ENCODE results near the gene SLC9A5.

SLC9A5 gene, protein sequence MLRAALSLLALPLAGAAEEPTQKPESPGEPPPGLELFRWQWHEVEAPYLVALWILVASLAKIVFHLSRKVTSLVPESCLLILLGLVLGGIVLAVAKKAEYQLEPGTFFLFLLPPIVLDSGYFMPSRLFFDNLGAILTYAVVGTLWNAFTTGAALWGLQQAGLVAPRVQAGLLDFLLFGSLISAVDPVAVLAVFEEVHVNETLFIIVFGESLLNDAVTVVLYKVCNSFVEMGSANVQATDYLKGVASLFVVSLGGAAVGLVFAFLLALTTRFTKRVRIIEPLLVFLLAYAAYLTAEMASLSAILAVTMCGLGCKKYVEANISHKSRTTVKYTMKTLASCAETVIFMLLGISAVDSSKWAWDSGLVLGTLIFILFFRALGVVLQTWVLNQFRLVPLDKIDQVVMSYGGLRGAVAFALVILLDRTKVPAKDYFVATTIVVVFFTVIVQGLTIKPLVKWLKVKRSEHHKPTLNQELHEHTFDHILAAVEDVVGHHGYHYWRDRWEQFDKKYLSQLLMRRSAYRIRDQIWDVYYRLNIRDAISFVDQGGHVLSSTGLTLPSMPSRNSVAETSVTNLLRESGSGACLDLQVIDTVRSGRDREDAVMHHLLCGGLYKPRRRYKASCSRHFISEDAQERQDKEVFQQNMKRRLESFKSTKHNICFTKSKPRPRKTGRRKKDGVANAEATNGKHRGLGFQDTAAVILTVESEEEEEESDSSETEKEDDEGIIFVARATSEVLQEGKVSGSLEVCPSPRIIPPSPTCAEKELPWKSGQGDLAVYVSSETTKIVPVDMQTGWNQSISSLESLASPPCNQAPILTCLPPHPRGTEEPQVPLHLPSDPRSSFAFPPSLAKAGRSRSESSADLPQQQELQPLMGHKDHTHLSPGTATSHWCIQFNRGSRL

DNA sequence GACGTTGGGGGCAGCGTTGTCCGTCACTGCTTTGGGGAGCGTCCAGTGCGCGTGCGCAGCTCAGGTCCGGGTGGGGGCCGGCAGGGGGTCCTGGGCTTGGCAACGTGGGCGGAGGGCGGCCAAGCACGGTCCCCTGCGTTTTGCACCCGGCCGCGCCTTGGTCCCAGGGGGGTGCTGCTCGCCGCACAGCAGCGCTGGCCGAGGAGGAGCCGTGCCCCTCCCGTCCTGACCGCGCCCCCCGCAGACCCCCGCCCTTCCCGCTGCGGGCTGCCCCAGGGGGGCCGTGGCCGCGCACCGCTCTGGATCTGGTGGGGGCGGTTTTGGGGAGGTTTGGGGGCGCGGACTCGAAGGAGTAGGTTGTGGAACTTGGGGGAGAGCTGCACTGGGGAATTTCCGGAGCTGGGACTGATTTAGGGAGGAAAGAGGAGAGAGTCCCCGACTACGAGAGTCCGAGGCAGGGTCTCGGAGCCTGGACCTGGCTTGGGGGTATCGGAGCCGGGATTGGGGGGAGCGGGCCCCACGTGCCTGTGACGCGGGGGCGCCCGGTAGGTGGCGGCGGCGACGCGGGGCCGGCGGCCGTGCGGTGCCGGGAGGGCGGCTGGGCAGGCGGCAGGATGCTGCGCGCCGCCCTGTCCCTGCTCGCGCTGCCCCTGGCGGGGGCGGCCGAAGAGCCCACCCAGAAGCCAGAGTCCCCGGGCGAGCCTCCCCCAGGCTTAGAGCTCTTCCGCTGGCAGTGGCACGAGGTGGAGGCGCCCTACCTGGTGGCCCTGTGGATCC is at the start of gene SLC9A5:
TSS of gene SLC9A5 (plus strand) at position 579 of the 777 bp plus-strand sequence. CDS start at position 615, 36 bp downstream.
- peak; percentile 42 for DNase-seq

DNA sequence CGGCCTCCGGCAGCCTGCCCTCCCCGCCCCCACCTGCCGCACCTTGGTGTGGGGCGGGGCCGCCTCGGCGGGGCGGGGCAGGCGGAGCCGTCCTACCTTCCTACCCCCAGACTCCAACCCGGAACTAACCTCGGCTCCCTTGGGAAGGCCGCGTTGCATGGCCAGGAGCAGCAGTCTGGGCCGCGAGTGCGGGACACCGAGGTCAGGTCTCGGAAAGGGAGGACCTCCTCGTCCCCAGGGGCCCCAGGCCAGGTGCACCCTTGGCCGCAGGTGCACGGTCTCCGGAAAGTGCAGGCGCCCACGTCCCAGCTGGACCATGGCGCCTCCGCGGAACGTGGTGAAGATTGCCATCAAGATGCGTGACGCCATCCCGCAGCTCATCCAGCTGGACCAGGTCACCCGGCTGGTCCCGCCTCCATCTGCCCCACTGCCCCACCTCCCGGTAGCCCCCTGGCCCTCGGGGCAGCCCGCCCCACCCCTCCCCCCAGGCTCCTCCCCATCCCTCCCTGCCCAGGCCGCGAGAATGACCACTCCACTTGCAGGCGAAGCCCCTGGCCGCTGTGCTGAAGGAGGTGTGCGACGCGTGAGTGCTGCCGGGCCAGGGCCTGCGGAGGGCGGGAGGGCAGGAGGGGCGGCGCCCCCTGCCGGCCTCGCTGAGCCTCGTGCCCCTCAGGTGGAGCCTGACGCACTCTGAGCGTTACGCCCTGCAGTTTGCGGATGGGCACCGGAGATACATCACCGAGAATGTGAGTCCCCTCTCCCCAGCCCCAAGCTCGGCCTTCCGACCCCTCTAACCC is 49.6 kb upstream of the SLC9A5 start, which contains the start of gene ELMO3:
TSS of gene ELMO3 (plus strand) at position 121 of the 797 bp plus-strand sequence. CDS start at position 317, 196 bp downstream.
- DNase-seq = no peak

DNA sequence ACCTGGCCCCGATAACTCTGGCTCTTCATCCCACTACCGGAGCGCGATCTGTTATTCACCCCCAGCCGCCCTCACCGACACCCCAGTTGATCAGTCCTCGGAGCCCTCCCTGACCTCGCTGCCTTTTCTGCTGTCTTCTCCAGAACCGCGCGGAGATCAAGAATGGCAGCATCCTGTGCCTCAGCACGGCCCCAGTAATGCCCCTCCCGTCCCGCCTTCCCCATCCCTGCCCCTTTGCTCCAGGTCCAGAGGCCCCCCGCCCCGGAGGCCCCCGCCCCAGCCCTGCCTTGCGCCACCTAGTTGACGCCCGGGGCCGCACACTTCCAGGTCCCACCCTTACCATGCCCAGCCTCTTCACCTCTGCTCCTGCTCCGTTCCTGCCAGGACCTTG is 49.0 kb upstream of the SLC9A5 start:
- DNase-seq = no peak

DNA sequence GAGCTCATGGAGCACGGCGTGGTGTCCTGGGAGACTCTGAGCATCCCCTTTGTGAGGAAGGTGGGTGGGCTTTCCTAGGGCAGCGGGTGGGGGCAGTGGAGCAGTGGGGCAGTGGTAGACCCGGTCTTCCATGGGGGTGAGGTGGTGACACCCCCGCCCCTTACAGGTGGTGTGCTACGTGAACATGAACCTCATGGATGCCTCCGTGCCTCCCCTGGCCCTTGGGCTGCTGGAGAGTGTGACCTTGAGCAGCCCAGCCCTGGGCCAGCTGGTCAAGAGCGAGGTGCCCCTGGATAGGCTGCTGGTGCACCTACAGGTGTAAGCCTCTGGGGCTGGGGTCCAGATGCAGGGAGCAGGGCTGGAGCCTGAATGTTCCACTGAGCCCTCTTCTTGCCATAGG is 48.3 kb upstream of the SLC9A5 start:
- no peak for DNase-seq

DNA sequence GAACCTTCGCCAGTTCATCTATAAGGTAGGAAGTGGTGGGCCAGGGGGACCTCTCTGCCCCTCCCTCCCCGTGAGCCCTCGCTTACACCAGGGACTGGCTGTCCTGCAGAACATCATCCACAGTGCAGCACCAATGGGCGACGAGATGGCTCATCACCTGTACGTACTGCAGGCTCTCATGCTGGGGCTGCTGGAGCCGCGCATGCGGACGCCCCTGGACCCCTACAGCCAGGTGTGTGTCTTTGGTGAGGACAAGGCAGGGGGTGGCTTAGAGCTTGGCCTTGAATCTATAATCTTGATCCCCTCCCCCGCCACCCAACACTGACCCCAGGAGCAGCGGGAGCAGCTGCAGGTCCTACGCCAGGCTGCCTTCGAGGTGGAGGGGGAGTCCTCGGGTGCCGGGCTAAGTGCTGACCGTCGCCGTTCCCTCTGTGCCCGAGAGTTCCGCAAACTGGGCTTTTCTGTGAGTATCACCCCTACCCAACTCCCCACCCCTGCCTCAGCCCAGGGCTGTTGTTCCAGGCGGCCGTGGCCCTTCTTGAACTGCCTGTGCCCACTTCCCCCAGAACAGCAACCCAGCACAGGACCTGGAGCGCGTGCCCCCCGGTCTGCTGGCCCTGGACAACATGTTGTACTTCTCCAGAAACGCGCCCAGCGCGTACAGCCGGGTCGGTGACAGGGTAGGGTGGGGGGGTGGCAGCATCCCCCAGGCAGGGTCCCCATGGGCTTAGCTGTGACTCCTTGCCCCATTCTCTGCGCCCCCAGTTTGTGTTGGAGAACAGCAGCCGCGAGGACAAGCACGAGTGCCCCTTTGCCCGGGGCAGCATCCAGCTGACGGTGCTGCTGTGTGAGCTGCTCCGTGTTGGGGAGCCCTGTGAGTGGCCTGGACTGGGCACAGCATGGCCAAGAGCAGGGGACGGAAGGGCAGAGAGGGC is 47.1 kb upstream of the SLC9A5 start:
- DNase-seq = no peak

DNA sequence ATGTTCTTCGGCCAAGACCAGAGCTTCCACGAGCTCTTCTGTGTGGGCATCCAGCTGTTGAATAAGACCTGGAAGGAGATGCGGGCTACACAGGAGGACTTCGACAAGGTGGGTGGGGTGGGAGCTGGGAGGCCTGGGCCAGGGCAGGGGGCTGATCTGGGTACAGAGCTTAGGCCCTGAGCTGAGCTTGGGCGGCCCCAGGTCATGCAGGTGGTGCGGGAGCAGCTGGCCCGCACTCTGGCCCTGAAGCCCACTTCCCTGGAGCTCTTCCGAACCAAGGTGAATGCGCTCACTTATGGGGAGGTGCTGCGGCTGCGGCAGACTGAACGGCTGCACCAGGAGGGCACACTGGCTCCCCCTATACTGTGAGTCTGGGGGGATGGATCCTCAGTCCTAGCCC is 46.4 kb upstream of the SLC9A5 start:
- DNase-seq = no peak

DNA sequence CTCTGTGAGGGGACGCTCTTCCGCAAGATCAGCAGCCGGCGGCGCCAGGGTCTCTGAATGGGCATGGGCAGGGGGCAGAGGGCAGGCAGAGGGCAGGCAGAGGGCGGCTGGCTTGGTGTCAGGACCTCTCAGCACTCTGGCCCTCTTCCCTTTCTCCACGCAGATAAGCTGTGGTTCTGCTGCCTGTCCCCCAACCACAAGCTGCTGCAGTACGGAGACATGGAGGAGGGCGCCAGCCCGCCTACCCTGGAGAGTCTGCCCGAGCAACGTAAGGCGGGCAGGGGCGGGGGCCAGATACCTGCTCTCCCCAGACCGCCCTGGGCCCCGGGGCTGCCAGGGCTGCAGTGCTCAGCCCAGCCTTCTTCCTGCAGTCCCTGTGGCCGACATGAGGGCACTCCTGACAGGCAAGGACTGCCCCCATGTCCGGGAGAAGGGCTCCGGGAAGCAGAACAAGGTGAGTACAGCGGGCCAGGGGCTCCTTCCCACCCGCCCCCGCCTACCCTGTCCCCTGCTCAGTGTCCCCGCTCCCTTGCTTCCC is 45.8 kb upstream of the SLC9A5 start:
- no peak for DNase-seq

DNA sequence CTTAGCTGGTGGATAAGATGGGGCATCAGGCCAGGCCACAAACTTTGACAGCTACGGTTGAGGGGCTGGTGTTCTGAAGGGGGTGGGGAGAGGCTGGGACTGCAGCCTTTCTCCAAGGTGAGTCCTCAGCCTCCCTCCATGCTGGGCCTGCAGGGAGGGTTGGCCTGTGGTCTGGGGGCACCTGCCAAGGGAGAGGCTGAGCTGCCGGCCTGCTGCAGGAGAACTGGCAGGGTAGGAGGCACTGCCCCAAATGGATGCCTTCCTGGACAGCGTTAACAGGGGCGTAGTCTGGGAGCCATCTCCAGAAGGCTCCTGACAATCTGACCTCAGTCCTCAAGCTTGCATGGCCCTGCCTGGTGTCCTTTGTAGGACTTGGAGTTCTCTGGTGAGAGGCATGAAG is 44.7 kb upstream of the SLC9A5 start:
- no peak for DNase-seq

DNA sequence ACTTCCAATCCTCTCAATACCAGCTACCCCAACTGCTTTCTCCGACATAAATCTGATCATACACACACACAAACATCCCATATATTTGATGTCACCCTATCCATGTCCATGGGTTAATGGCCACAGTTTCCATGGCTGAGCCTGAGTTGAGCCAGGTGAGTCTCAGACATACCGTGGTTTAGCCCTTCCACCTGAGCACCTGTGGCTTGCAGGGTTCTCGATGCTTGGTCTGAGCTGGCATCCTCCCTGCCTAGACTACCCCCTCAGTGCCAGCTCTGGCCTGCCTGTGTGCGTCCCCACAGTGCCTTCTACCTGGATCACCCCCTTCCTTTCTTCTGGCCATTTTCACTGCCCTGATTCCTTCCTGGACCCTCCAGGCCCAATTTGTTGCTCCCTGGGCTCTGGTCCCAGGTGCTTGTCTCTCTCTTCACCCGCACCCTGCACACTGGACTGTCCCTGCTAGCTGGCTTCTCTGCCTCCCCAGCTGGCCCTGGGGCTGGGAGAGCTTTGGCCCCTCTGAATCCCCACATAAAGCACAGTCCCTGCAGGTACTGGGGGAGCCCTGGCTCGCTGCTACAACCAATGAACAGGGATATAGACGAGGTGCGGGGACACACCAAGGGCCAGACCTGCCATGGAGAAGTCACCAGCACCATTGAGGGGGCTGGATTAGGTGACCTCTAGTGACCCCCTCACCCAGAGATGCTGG is 42.5 kb upstream of the SLC9A5 start:
- no peak for DNase-seq

DNA sequence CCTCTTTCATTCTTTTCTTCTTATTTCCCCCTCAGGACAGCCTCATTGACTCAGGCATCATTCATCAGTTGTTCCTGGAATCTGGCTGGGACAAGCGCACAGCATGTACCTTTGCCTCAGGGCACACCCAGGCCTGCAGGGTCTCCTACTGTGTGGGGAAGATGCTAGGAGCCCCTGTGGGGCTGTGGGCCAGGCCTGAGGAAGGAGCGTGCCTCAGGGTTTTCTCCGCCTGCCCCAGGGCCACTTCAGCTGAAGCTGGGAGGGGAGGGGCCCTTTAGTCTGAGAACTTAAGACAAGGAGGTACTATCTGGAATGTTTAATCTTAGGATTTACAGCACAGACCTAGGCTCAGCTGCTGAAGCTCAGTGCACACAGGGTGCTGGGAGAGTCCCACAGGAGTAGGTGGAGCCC is 41.9 kb upstream of the SLC9A5 start:
- no peak for DNase-seq

DNA sequence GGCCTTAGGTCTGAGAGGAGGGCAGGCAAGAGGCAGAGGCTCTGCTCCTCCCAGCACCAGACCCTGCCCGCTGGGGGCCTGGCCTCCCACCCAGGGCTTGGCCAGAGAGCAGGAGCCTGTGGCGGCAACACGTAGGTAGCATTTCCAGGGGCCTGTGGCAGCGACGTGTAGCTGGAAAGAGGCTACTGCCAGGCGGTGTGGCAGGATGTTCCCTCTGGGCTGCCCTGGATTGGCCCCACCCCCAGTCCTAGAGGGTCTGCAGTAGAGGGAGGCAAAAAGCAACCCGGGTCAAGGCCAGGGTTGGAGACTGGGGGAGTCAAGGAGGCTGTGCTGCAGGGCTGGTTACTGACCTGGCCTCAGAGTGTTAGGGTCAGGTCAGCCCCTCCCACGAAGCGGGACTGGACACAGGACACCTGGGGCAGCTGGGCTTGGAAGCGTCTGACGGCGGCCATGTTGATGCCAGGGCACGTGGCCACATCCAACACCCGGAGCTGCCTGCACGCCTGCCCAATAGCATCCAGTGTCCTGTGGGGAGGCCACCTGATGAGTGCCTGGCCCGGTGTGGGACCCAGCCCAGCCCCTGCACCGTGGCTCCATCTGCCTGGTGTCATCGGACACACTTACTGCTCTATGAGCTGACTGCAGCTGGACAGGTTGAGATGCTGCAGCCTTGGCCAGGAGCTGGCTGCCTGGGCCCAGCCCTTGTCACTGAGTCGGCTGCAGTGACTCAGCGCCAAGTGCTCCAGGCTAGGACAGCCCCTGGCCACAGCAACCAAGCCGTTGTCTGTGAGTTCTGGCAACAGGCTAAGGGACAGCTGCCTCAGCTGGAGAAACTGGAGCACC is 41.3 kb upstream of the SLC9A5 start:
- DNase-seq = no peak

DNA sequence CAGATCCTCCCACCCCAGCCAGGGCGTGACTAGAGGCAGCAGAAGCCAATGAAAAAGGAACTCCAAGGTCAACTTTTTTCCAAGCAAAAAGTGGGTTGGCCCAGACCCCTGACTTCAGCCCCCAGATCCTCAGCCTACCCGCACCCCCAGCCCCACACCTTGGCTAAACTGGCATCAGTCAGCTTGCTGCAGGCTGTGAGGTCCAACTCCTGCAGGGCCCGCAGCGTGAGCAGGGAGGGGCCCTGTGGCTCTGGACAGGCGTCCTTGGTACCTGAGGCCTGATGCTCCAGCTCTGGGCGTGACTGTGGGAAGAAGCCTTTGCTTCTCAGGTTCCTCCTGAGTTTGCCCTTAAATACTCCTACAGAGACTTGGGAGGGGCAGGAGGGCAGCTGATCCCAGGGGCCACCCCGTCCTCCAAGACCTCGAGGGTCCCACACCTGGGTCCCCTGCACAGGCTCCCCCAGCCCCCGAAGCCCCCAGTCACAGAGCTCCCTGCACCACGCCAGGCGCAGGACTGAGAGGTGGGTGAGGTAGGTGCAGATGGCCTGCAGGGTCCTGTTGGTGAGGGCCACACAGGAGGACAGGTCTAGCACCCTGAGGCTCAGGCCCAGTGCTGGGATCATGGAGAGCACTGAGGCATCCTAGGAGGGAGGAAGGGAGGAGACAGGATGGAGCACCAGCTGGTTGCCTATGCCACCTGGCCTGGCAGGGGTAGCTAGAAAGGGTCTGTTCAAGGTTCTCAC is 40.5 kb upstream of the SLC9A5 start:
- DNase-seq = no peak

DNA sequence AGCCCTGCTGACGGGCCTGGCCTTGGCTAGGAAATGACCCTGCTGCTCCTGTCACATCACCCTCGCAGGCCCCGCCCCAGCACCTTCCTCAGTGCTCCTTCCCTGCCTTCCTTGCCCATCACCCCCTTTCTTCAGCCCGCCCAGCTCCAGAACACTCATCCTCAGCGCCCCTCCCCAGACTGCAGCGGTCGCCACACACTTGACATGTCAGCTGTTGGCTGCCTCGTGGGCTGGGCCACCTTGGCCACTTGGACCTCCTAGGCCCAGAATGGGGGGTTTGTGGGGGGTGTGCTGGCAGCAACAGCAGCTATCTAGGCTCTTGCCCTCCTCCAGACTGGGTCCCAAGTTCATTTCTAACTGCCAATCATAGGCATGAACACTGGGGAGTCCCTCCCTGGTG is 39.2 kb upstream of the SLC9A5 start:
- no peak for DNase-seq

DNA sequence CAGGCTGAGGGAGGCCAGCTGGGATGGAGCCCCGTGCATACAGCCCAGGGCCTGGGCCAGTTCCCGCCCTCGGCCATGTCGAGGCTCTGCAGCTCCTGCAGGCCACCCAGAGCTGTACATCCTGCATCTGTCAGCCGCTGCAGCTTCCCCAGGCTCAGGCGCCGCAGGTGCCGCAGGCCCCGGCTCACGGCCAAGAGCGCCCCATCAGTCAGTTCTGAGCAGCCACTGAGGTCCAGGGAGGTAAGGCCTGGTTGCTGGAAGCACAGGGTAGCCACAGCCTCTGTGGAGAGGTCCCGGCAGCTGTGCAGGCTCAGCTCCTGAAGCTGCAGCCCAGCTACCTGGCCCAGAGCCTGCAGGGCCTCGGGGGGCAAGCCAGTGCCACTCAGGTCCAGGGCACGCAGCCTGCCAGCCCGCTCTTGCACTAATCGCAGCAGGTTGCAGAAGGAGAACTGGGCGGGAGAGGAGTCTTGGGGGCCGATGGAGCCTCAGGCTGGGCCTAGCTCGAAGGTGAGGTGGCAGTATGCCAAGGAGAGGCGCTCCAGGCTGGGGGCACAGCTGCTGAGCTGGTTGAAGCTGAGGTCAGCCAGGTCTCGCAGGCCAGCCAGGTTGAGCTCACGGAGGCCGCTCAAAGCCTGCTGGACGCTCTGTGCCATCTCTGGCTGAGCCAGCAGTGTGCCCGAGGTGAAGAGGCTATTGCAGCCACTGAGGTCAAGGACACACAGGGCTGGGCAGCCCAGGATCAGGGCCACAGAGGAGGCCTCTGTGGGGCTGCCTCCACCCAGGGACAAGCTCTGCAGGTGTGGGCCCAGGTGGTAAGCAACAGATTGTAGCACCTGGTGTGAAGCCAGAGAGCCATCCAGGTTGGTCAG is 38.5 kb upstream of the SLC9A5 start:
- DNase-seq = no peak

DNA sequence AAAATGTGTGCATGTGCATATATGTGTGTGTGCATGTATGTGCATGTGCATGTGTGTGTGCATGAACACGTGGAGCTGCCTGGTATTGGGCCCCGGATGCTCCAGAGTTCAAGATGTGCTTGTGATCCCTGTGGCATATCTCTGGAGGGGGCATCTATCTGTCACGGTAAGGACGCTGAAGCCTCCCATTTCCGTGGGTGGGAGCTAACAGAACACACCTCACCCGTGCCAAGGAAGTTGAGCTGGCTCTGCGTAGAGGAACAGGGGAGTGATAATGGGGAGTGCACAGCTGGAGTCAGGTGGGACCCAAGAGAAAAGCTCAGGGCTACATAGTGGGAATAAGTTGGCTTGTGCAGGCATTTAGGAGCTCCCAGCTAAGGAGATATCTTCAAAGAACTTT is 37.1 kb upstream of the SLC9A5 start:
- DNase-seq = no peak

DNA sequence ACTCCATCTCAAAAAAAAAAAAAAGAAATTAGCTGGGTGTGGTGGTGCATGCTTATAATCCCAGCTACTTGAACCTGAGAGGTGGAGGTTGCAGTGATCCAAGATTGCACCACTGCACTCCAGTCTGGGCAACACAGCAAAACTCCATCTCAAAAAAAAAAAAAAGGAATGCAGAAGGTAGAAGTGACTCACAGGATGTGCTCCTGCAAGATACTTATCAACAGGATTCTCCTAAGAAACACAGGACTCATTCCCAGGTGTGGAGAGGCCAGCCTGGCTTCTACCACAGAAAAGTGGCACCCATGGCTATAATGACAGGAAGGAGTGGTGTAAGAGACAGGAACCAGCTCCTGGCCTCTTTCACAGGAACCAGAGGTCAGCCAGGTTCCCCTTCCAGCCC is 36.0 kb upstream of the SLC9A5 start:
- DNase-seq = no peak
